ENCODE results near the gene CACNA1S.

Gene CACNA1S

DNA sequence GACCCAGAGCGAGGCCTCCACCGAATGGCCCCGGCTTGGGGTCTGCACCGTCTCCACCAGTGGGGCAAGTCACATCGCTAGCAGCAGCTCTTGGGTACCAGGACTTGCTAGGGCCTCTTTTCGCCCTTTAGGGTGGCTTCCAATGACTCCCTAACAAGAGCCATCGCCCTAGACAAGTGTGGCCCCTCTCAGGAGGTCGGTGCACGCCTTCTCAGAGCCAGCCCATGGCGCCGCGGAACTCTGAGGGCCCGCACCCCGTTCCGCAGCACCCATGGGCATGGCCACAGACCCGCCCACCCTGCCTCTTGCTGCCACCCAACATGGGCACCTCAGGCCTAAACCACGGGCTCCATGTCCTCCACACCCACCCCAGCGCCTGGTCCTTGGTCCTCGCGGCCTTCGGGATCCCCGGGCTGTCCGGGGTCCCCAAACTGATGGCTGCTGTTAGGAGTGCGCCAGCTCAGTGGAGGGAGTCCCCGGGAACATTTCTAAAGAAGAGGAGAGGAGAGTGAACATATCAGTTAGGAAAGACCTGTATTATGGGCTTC lies 3.2 kb upstream of the CACNA1S start:
- no peak for DNase-seq

DNA sequence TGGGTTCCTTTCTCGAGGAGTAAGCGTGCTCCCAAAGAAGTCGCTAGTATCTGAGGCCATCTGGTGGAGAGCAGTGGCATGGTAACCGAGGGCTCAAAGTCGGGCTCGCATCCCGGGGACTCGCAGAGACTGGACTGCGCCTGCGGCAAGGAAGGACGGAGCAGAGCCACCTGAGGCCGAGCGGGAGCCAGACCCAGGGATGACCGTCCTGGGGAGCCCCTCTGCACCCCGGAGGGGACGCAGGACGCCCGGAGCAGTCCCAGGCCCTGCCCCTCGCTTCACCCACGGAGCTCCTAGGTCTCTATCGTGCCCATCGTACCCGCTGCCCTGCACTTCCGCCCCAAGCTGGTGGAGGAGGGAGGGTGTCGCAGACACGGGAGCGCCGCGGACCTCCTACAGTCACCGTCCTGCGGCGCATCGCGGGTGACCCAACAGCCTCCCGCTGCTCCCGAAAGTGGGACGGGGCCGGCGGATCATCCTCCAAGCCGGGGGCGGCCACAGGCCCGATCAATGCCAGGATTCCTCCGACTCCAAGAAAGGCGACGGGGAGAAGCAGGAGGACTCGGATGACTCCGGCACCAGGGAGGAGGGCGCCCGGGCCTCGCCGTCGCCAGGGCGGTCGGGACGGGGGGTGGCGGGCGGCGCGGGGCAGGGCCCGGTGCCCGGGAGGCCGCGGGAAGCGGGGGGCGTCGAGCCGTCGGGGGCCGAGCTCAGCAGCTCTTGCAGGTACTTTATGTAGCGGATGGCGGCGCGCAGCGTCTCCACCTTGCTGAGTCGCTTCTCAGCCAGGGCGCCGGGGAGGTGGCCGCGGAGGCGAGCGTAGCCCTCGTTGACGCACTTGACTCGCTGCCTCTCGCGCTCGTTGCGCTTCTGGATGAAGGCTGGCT lies 2.3 kb upstream of the CACNA1S start:
- DNase-seq: peak; percentile 98

DNA sequence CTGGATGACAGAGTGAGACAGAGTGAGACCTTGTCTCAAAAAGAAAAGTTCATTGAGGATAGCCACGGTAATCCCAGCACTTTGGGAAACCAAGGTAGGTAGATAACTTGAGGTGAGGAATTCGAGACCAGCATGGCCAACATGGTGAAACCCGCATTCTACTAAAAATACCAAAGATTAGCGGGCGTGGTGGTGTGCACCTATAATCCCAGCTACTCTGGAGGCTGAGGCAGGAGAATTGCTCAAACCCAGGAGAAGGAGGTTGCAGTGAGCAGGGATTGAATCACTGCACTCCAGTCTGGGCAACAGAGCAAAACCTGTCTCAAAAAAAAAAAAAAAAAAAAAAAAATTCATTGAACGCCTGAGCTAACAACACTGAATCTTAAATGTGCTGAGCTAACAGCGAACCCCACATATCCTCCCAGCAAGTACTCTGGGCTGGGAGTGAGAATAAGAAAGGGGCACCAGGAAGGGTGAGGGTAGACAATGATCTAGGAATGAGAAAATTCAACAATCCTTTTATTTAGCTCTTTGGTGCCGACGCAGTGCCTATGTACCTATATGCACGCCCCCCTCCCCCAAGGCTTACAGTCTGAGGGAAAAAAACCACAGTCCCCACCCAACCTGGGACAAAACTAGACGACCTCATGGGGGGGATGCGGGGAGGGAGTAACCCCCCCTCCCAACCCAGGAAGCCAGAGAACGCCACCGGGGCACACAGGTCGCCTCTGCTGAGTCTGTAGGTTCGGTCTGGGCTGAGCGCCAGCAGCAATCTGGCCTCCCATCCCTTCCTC lies 1.4 kb upstream of the CACNA1S start:
- DNase-seq: no peak

DNA sequence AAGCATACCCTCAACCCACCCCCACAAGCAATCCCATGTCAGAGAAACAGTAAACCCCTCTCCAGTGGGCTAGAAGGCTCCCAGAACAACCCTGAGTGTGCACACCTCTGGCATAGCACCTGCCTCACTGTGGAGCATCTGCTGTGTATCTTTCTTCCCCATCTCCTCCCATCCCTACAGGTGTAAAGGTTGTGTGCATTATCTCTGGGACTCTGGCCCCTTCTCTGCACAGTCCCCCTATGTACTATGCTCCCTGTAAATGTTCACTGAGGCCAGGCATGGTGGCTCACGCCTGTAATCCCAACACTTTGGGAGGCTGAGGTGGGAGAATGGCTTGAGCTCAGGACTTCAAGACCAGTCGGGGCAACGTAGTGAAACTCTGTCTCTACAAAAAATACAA lies 700 bp upstream of the CACNA1S start:
- DNase-seq: no peak

DNA sequence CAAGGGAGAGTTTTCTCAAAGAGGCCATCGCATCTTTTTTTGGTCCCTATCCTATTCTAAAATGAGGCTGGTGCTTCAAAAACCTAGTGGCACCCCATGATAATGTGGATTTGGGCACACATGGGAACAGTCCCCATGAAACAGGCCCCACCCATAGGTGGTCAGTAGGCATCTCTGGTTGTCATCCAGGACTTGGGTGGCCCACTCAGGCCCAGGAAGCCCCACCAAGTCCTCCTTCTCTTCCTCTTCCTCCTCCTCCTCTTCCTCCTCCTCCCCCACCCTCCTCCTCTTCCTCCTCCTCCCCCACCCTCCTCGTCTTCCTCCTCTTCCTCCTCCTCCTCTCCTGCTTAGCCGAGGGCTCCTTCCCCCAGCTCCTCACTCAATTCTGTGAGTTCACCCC lies 554 bp downstream of the CACNA1S start:
- DNase-seq: no peak

DNA sequence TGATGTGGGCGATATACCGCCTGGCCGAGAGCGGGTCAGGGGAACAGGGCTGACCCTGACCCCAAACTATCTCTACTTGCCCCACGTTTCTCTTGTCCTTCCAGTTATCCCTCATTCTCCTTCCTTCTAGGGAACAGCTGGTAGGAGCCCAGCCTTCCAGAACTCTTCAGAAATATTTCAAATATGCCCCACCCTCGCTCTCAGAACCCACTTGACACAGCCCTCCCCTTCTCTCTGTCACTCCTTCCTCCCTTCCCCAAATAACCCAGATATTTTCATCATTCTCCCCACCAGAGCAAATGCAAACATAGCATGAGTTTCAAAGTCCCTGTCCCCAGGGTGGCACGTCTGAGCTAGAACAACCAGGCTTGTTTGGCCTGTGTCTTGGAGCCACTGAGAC lies 1.1 kb downstream of the CACNA1S start:
- DNase-seq: no peak

DNA sequence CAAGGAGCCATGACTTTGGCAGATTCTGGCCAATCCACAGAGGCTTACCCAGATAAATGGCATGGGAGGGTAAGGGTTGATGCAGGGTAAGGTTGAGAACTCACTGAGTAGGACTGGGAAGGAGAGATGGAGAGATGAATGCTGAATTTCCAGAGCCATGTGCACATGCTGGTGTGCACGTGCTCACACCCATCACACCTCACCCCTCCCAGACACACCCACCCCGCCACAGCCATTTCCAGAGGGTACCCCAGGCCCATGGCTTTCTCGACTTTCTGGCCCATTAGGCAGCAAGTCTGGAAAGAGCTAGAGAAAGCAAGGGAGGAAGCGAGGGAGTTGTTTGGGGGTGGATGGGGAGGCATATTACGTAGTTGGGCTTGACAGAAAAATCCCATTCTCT lies 1.6 kb downstream of the CACNA1S start:
- no peak for DNase-seq

DNA sequence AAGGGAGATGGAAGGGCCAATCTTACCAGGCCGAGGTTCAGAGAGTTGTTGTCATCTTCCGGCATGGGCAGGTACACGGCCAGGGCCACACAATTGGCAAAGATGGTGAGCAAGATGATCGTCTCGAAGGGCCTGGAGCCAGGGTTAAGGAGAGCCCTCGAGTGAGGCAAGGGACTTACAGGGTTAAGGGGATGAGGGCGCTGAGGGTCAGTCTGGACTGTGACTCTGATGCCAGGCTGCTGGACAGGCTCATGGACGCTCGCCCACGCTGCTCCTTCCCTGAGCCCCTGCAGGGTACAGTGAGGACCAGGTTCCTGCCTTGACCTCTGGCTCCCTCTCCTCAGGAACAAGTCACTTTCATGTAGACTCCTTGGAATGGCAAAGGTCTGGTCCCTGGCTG lies 2.1 kb downstream of the CACNA1S start:
- DNase-seq: no peak

DNA sequence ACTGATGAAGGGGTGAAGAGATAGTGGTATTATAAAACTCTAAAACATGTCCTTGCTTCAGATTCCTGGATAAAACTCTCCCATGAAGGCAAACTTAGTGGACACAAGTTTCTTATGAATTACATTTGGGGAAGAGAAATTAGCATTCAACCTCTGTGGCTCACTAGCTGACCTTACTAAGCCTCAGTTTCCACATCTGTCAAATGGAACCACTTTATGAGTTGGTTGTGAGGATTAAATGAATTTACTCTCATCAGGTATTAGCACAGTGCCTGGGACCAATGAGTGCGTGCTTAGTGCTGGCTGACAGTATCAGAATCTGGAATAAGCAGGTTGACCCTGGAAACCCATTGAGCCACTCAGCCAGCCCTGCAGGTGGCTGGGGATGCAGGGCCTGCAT lies 2.6 kb downstream of the CACNA1S start:
- no peak for DNase-seq

DNA sequence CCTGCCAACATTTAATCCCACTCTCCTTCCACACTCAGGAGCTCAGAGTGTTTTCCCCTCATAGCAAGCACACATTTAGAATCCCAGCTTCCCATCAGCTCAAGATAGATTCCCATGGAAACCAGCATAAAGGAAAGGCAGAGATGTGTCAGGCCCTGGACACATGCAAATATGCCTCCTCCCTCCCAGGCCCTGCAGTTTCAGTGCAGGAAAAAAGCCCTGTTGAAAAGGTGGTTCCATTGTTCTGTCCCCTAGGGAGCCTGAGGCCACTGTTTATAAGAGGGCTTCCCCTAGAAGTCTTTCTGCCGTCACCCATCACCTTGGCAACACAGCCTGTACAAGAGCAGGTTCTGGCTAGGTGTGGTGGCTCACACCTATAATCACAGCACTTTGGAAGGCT lies 3.6 kb downstream of the CACNA1S start:
- peak; percentile 40 for DNase-seq

DNA sequence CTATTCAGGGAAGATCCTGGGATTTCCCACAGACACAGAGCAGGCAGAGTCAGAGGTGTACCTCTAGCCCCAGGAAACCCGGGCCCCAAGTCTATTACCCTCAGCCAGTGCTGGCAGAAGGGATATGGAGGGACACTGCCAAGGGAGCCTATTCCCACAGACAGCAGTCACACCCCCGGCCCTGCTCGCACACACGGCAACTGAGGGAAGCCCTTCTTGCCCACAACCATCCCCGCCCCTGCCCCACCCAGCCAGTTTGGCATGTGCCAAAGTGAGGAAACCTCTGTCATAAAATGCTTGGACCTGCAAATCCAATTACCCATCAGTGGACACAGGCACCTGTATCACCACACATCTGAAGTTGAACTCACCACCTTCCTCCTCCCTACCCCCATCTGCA lies 6.5 kb downstream of the CACNA1S start:
- DNase-seq: no peak

DNA sequence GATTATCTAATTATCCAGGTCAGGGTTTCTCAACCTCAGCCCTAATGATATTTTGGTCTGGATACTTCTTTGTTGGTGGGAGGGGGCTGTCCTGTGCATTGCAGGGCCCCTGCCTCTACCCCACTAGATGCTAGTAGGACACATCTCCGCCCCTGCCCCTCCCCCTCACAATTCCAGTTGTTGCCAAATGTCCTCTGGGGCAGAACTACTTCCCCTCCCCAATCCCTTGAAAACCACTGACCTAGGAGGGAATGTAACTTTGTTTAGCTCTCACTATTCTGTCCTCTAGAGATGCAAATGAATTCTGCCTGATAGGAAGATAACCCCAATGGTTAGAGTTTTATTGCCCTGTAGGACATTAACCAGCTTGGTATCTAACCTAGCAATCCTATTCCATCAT lies 8.1 kb downstream of the CACNA1S start:
- no peak for DNase-seq

DNA sequence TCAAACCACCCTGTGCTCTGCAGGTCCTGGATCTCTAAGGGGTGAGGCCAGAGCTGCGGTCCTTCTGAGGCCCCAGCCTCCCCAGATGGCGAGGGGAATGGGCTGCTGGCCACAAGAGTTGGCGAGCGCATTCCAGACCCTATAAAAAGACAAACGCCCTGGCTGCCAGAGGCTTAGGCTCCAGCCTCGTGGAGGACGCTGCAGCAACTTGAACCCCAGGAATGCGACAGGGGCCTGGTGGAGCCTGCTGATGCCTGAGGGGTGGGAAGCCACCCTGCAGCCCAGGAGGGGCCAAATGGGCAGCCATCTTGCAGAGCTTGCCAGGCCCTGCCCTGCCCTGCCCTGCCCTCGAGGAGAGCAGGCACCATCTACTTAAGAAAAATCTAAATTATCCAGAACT lies 8.6 kb downstream of the CACNA1S start:
- DNase-seq: no peak

DNA sequence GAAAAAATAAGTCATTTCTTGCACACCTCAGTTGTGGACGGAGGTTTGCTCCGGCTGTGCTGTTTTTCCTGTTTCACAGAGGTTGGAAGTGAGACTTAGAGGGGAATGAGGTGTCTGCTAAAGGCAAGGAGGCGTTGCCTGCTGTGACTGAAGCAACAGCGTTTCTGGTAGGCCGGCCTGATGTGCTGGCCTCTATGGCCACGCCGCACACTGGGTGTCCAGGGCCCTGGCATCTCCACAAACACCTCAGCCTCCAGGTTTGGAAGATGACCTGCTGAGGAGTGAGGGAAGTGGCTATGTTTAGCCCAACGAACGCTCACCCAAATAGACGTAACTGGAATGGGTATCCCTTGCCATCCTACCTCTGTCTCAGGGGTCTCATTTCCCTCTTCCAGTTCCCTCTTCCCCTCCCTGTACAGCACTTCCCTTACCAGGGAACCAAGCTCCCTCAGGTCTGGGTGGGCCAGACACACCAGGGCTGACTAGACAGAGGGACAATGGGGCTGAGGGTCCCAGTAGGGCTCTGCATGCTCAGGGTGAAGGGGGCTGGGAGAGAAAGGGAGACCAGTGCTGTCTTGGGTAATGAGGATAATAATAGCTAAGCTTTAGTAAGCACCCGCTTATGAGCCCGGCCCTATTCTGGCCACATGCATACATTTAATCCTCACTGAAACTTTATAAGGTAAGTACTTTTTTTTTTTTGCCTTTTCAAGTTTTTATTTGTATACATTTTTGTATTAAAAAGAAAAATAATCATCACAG lies 11.9 kb downstream of the CACNA1S start:
- no peak for DNase-seq

DNA sequence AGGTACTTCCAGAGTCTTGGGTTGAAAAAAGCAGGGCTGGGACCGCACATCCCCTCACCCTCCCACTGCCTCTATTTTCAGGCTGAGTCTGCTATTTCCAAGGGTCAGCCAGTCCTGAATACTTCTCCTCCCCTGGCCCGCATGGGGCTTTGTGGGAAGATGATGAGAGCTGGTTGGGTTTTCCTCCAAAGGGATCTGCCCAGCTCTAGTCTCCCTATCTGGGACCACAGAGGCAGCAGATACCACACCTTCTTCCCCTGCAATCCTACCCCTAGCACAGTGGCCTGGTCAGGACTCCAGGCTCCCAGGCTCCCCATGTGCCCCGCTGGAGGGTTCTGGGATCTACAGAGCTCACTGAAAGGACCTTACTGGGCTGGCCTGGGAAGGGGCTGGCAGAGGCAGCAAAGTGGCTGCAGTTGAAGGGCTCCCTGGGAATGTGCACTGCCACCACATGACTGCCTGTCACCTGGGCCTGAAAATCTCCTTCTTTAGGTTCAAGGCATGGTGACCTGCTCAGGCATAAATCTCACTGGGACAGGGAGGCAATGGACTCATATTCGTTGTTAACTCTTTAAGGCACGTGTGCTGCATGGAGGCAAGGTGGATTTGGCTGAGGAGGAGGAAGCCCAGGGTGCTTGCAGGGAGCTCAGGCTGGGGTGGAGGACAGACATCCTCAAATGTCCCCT lies 13.1 kb downstream of the CACNA1S start:
- DNase-seq: no peak

DNA sequence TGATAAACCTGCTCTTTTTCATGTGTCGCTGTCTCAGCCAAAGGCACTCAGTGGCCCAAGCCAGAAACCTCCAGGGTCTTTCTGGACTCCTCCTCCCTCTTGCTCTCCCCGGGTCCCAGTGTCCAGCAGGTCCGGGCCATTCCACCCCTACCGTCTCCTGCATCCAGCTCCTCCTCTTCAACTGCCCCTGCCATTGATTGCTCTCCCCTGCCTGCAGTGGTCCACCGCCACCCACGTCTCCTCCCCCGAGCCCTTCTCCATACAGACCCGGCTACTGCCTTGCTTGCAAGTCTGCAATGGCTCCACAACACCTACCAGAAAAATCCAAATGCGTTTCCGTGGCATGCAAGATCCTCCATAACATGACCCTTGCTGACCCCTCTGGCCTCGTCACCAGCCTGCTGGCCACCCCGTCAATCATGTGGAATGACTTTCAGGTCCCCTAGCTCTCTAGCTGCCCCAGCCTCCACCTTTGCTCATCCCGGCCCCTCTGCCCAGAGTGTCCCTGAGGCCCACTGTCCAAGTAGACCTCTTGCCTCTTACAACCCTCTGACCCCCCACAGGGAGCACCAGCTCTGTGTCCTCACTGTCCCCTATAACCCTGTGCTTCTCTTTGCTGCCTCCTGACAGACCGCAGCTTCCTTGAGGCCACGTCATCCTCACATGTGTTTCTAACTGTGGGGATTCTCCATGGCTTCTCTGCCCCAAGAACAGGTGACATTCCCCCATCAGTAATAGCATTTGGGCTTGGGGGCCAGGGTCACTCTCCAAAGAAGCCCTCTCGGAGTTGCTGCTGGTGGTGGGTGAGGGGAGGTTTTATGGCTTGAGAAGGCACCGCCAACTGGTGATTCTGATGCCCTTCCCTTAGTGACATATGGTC lies 15.0 kb downstream of the CACNA1S start:
- no peak for DNase-seq

DNA sequence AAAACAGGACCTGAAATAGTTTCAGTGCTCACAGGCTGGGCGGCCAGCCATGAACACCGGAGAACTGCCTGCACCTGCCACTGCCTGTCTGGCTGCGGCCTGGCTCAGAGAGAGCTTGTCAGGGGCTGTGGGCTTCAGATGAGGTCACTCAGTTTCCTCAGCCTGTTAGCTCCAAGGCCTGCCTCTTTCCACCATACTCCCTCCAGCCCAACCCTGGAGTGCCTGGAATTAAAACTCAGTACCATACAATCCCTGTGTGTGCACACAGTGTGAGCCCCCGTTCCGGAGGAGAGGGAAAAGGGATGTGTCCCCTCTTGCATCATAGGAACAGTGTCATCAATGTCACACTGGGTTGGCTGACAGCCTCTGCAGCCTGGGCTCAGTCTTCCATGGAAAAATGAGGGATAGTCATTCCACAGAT lies 16.2 kb downstream of the CACNA1S start:
- no peak for DNase-seq

DNA sequence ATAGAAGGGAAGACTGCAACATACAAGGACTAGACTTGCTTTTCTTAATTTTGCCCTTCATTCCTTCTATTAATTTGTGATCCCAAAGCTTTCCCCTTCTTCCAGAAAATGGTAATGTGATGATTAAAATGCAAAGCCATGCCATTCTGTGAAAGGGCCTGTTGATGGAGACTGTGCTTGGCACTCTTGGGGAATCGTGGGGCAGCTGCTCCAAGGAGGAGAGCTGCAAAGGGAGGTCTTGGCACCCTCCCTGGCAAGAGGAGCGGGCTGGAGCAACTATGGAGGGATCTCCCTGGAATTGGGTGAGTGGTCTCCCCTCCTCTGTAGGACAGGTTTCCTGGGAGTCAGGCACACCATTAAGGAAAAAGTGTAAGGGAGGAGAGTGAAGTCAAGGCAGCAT lies 16.6 kb downstream of the CACNA1S start:
- DNase-seq: no peak

DNA sequence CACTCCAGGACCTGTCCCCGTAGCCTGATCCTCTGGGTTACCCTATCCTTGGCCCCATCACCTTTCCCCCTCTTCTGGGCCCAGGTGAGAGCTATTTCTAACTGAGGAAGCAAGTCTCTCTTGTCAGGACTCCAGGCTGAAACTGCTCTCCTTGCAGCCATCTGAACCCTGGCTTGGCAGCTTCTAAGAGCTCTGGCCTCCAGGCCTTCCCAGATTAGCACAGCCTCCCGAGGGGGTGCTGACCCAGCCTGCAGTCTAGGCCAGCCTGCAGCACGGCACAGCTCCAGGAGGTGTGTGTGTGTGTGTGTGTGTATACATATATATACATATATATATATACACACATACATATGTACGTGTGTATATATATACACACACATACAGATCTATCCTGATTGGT lies 17.4 kb downstream of the CACNA1S start:
- DNase-seq: no peak

DNA sequence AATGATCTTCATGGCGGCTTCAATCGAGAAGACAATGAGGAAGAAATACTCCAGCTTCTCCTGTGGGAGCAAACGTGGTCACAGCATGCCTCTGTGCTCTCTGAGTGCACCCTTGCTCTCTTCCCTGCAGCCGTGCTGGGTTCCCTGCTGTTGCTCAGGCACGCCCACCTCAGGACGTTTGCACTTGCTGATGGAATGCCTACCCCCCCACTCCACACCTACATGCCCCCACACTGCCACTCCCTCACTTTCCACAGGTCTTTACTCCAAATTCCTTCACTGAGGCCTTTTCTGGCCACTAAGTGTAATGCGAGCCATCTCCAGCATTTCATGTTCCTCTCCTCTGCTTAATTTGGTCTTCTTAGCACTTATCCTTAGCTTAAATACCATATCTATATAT lies 18.3 kb downstream of the CACNA1S start:
- DNase-seq: no peak

DNA sequence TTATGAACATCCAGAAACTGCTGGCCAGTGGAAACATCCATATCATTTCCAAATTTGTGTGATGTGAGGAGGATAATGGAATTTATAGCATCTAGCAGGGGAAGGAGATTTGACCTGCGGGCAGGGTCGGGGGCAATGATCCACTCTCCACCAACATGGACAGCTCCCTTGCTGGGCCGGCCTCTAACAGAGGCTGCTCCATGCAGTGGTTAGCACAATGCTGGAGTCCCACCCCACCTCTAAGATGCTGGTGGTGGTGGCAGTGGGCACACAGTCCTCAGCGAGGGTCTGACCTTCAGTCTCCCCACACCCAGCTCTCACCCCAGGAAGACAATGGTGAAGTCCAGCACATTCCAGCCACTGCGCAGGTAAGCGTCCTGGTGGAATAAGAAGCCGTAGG lies 18.7 kb downstream of the CACNA1S start:
- DNase-seq: no peak

DNA sequence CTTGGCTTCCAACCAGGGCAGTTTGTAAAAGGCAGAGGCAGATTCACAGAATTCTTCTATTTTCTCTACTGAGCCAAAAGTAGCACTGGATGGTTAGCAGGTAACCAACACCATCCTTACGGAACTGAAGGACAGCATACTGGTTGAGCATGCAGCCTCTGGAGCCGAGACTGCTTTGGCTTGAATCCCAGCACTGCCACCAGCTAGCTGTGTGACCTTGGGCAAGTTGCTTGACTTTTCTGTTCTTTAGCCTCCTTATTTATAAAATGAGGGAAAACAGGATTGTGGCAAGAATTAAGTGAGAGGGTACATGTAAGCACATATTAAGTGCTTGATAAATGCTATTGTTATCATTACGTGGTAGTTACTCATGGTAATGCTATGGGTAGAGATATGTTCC lies 19.5 kb downstream of the CACNA1S start:
- no peak for DNase-seq
